Stimulated activated CD8-positive, alpha-beta memory T cell treated with anti-CD3 and anti-CD28 coated beads, Interleukin-7, amount 100 ng/mL, for 24 hours (primary cell): ENCODE results near the gene AARS2.

Experiments used
- DNase-seq: peaks from one replicate; pipeline ENCODE4 v3.0.0-alpha.2; 2020; ENCODE audit warnings: low read depth

The AARS2 gene

GRCh38 chr6:44262467-44263353 lies 50.4 kb downstream of the AARS2 start:
- DNase-seq, result no peak

- DNase-seq, result no peak
Measured at GRCh38 chr6:44261581-44261980, 51.6 kb downstream of the AARS2 start.

DNA sequence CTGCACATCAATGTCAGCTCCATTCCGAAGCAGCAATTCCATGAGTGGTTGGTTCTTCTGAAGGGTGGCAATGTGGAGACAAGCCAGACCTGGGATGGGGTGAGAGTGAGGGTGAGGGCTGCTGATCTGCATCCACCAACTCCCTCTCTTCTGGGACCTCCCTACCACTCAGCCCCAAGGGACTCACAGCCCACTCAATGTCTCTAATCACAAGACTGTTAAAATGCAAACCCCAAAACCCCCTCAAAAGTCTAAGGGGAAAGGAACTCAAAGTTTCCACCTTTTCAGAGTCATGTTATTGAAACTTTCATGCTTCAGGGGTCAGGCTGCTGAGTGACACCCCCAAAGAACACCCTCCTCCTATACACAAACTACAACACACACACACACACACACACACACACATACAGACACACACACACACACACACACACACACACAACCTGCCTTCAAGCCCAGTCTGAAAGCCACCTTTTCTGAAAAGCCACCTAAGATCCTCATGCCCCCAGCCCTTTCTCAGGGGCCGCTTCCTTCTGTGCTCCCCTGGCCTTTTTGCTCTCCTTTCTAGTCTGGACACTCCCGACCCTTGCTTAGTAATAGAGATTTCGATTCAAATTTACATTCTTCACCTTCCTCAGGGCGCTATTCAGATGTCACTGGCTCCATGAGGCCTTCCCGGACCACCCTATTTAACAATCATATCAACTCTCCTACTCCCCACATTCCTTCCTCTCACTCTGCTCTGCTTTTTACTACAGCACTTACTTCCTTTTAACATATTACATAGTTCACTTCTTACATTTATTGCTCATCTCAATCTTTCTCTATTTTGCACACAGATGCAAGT lies 52.5 kb downstream of the AARS2 start:
- no peak for DNase-seq

DNA sequence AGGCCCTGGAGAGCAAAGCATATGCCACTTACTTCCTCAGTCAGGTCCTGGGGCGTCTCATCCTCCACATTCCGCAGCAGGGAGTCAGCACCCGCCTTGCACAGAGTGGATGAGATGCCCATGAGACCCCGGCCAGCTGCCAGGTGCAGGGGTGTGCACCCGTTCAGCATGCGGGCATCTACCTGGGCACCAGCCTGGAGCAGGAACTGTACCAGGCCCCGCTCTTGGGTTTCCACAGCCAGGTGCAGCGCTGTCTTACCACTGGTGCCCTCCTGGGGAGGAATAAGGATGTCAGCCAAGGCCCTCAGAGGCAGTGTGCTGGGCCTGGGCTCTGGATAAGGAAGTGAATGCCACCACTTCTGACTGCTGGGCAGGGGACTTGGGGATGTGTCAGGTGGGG lies 53.1 kb downstream of the AARS2 start:
- DNase-seq, result no peak

GRCh38 chr6:44258921-44259320 lies 54.2 kb downstream of the AARS2 start:
- DNase-seq, result no peak

DNA sequence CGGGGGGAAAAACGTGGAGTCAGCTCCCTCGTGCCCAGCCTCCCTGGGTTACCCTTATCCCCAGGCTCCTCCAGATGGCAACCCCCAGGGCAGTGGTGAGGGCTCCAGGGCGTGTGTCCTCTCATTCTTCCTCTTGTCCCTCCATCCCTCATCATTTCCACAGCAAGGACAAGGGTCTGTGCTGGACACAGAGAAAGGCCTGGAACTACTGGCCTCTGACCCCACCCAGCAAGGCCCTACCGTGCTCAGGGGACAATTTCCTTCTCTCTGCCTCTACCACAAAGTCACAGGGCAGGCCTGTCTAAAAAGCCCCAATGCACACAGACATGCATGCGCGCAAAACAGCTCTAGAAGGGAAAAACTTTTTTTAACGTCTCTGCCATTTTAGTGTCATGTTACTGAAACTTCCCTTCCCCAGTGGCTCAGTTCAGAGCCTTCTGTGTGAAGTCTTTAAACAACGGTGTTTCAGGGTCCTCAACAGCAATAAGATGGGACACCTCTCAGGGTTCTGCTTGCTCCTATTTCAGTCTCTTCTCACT lies 54.8 kb downstream of the AARS2 start:
- DNase-seq, result no peak

GRCh38 chr6:44257753-44258324 lies 55.3 kb downstream of the AARS2 start:
- no peak for DNase-seq

- DNase-seq, result no peak
Measured at GRCh38 chr6:44257025-44257752, 56.0 kb downstream of the AARS2 start, which contains the start of gene SLC35B2. Gene SLC35B2, minus strand, starts transcription at chr6:44257528. Its CDS starts 118 bp downstream, at chr6:44257410.

DNA sequence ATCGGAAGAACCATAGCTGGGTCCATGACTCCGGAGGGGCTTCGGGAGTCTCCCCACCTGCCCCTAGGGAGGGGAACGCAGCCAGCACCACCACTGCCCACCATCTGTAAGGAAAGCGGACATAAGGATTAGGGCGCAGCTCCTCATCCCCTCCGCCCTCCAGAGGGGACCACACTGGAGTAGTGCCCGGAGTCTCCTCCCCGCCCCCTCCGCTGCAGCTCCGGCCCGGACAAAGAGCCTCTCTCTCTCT lies 56.4 kb downstream of the AARS2 start:
- no peak for DNase-seq

DNA sequence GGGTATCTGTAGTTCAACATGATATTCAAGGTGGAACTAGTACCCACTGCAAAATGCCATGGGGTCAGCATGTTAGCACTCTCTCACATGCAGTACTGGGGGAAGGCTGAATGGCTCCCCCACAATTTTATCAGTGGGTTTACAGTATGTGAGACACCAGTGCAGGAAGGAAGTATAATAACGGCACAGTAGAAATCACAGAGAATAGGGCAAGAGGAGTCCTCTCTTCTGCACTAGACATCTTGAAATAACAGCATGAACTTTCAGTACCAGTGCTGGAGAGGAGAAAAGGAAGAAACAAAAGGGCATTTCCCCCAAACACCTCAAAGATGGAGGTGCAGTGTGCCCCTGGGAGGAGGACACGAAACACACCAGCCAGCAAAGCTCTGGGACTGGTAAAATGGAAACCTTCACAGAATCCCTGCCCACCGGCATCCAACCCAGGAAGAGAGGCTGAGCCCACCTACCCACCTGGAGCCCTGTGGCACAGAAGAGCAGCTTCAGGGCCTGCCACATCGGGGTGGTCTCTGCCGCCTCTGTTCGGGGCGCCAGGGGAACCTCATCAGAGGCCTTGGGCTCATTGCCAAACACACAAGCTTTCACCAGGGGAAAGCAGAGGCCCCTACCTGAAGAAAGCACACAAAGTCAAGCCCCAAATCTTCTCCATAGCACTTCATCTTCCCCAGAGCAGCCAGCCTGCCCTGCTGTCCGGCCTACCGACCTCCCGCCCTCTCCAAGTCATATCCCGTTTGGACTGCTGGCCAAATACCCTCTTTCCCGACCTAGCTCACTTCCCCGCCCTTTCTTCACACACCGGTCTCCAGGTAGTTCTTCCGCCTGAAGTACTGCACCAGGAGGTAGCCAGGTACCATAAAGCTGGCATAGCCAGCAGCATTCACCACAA lies 57.0 kb downstream of the AARS2 start:
- DNase-seq, result no peak

GRCh38 chr6:44255105-44255808 lies 57.9 kb downstream of the AARS2 start:
- DNase-seq, result no peak

DNA sequence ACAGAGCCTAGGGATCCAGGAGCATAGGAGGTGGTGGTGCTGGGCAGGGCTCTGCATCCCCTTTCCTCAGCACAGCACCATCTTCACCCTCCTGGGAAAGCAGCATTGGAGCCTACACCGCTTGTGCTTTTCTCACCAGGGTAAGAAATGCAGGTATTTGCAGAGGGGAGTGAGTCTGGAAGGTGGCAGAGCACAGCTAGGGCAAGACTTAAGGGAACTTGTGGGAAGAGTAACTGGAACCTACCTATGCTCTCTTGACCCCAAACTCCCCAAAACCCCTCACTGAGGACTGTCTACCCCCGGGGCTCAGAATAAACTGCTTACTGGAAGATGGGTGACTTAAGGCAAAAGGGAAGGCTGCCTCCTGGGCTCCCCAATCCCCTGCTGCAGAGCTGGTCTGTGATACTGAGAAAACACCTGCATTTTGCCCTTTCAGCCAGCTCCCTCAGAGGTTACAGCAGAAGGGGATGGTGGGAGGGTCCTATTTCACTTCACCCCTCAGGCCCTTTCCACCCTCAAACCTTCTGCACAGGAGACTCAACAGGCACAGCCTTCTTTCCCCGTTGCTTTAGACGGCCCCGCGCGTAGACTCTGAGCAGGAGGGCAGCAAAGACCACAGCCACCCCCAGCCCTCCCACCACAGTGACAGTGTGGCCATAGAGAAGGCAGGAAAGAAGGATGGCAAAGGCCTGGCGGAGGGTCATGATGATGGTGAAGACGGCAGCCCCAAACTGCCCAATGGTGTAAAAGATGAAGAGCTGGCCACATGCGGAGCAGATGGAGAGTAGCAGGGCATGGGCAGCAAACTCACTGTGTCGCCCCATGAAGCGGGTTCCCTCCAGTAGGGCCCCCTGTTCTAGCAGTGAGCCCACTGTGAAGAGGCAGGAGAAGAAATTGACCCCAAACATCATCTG lies 58.7 kb downstream of the AARS2 start:
- DNase-seq, result no peak

GRCh38 chr6:44253307-44254101 lies 59.6 kb downstream of the AARS2 start:
- DNase-seq, result no peak

GRCh38 chr6:44251576-44252524 lies 61.3 kb downstream of the AARS2 start:
- DNase-seq, result no peak

GRCh38 chr6:44250718-44251123 lies 62.4 kb downstream of the AARS2 start:
- DNase-seq, result no peak

DNA sequence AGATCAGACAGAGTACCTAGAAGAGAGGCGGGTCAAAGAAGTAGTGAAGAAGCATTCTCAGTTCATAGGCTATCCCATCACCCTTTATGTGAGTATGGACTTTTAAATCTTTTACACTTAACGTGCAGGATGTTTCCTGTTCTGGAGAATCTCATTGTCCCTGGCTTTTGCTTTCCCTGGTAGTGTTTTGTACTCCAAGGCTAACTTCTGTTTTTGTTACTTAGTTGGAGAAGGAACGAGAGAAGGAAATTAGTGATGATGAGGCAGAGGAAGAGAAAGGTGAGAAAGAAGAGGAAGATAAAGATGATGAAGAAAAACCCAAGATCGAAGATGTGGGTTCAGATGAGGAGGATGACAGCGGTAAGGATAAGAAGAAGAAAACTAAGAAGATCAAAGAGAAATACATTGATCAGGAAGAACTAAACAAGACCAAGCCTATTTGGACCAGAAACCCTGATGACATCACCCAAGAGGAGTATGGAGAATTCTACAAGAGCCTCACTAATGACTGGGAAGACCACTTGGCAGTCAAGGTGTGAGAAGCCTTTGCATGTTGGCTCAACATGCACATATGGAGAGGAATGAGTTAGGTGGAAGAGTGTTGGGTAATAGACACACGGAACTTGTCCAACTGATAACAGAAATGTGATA lies 63.0 kb downstream of the AARS2 start:
- DNase-seq, result no peak
